Activated CD8-positive, alpha-beta memory T cell treated with anti-CD3 and anti-CD28 coated beads for 24 hours (primary cell): Measurements from ENCODE around the gene CNTNAP2.
"Not testable (repeated sequence)": the region's sequence is repeated elsewhere in the genome, so short reads cannot be mapped to it uniquely, and the experiment has no call there.

Source experiments
- DNase-seq: peaks from one replicate; pipeline ENCODE4 v3.0.0-alpha.2; 2020

Gene CNTNAP2

GRCh38 chr7:146172112-146172511 is 55.5 kb downstream of the CNTNAP2 start:
- DNase-seq, result no peak

GRCh38 chr7:146175716-146176115 is 59.1 kb downstream of the CNTNAP2 start:
- no peak for DNase-seq

GRCh38 chr7:146176860-146177259 is 60.3 kb downstream of the CNTNAP2 start:
- no peak for DNase-seq

- no peak for DNase-seq
Observed at GRCh38 chr7:146177301-146177700, 60.7 kb downstream of the CNTNAP2 start.

GRCh38 chr7:146185844-146186243 is 69.2 kb downstream of the CNTNAP2 start:
- no peak for DNase-seq

GRCh38 chr7:146191428-146191827 is 74.8 kb downstream of the CNTNAP2 start:
- not testable (repeated sequence) for DNase-seq

GRCh38 chr7:146201945-146202344 is 85.3 kb downstream of the CNTNAP2 start:
- no peak for DNase-seq

GRCh38 chr7:146206270-146206669 is 89.7 kb downstream of the CNTNAP2 start:
- DNase-seq, result no peak

GRCh38 chr7:146208492-146208891 is 91.9 kb downstream of the CNTNAP2 start:
- DNase-seq, result no peak

- no peak for DNase-seq
Observed at GRCh38 chr7:146214842-146215241, 98.2 kb downstream of the CNTNAP2 start.

GRCh38 chr7:146216396-146217041 is 99.9 kb downstream of the CNTNAP2 start:
- no peak for DNase-seq

GRCh38 chr7:146223851-146224250 is 107.2 kb downstream of the CNTNAP2 start:
- DNase-seq, result no peak

GRCh38 chr7:146232604-146233003 is 116.0 kb downstream of the CNTNAP2 start:
- no peak for DNase-seq

- DNase-seq, result no peak
Observed at GRCh38 chr7:146235195-146235594, 118.6 kb downstream of the CNTNAP2 start.

- no peak for DNase-seq
Observed at GRCh38 chr7:146242661-146243060, 126.1 kb downstream of the CNTNAP2 start.

GRCh38 chr7:146247991-146248390 is 131.4 kb downstream of the CNTNAP2 start:
- DNase-seq, result not testable (repeated sequence)

GRCh38 chr7:146248744-146249143 is 132.1 kb downstream of the CNTNAP2 start:
- DNase-seq, result not testable (repeated sequence)

GRCh38 chr7:146249272-146249671 is 132.7 kb downstream of the CNTNAP2 start:
- no peak for DNase-seq

- DNase-seq, result no peak
Observed at GRCh38 chr7:146255609-146256008, 139.0 kb downstream of the CNTNAP2 start.

- no peak for DNase-seq
Observed at GRCh38 chr7:146262527-146262926, 145.9 kb downstream of the CNTNAP2 start.

- DNase-seq, result no peak
Observed at GRCh38 chr7:146276888-146277287, 160.3 kb downstream of the CNTNAP2 start.

GRCh38 chr7:146285418-146285817 is 168.8 kb downstream of the CNTNAP2 start:
- DNase-seq, result no peak

GRCh38 chr7:146290746-146291145 is 174.1 kb downstream of the CNTNAP2 start:
- DNase-seq, result no peak

GRCh38 chr7:146291900-146292299 is 175.3 kb downstream of the CNTNAP2 start:
- DNase-seq, result no peak

- DNase-seq, result no peak
Observed at GRCh38 chr7:146296028-146296427, 179.4 kb downstream of the CNTNAP2 start.
